Germinal center (tissue), 1 donor: ENCODE data around the gene SEC16A.
"Not testable (repeated sequence)": the region's sequence is repeated elsewhere in the genome, so short reads cannot be mapped to it uniquely, and the experiment has no call there.

Experiments
- DNase-seq: peaks from one replicate; pipeline ENCODE4 v3.0.0; 2012; ENCODE audit warnings: mixed read lengths, low spot score

The SEC16A gene

GRCh38 chr9:136422876-136423275 is 60.0 kb downstream of the SEC16A start:
- DNase-seq, result no peak

- no peak for DNase-seq
Observed at GRCh38 chr9:136421791-136422190, 61.0 kb downstream of the SEC16A start.

- no peak for DNase-seq
Observed at GRCh38 chr9:136419092-136419420, 63.8 kb downstream of the SEC16A start.

GRCh38 chr9:136418182-136419091 is 64.4 kb downstream of the SEC16A start:
- DNase-seq, result no peak

GRCh38 chr9:136416914-136417313 is 65.9 kb downstream of the SEC16A start:
- no peak for DNase-seq

- no peak for DNase-seq
Observed at GRCh38 chr9:136416427-136416826, 66.4 kb downstream of the SEC16A start.

GRCh38 chr9:136412962-136413361 is 69.9 kb downstream of the SEC16A start:
- DNase-seq, result no peak

- no peak for DNase-seq
Observed at GRCh38 chr9:136411378-136411777, 71.5 kb downstream of the SEC16A start.

GRCh38 chr9:136410500-136411287 is 72.1 kb downstream of the SEC16A start, which contains the start of the genes ENTR1 and PMPCA:
ENTR1 (minus strand) TSS chr9:136410614; CDS start chr9:136410397, 217 bp downstream.
PMPCA (plus strand) TSS chr9:136410658; CDS start chr9:136410669, 11 bp downstream.
- DNase-seq, result peak; percentile 96

- peak; percentile 54 for DNase-seq
Observed at GRCh38 chr9:136409557-136410455, 73.0 kb downstream of the SEC16A start.

- DNase-seq, result no peak
Observed at GRCh38 chr9:136407911-136408310, 74.9 kb downstream of the SEC16A start.

- not testable (repeated sequence) for DNase-seq
Observed at GRCh38 chr9:136407061-136407460, 75.8 kb downstream of the SEC16A start.

GRCh38 chr9:136405904-136406303 is 76.9 kb downstream of the SEC16A start:
- not testable (repeated sequence) for DNase-seq

GRCh38 chr9:136405481-136405880 is 77.4 kb downstream of the SEC16A start:
- no peak for DNase-seq

- DNase-seq, result no peak
Observed at GRCh38 chr9:136404801-136405136, 78.1 kb downstream of the SEC16A start.

GRCh38 chr9:136403915-136404800 is 78.7 kb downstream of the SEC16A start:
- DNase-seq, result no peak

GRCh38 chr9:136403538-136403914 is 79.3 kb downstream of the SEC16A start:
- DNase-seq, result peak; percentile 32

GRCh38 chr9:136402067-136402466 is 80.8 kb downstream of the SEC16A start:
- no peak for DNase-seq

- no peak for DNase-seq
Observed at GRCh38 chr9:136401173-136401922, 81.5 kb downstream of the SEC16A start.
